Esophagus (tissue), 2 donors: ENCODE data around the gene SLC28A1. TPM values are rescaled to one million over a fixed set of nuclear protein-coding genes. Genes with fewer than 3 reads are reported as not detected.

Source experiments
- H3K27ac ChIP-seq, 2 donors: one replicate each; pipeline ENCODE4 v1.5.1; 2013; ENCODE audit warnings: low read depth in 2 of 2, mild to moderate bottlenecking in 2 of 2, inconsistent platforms in 1 of 2, low read length in 1 of 2, moderate library complexity in 1 of 2
- H3K27me3 ChIP-seq, 2 donors: one replicate each; pipeline ENCODE4 v1.6.1; 2013; ENCODE audit warnings: low read length in 2 of 2, control low read depth in 1 of 2, mild to moderate bottlenecking in 1 of 2; ENCODE audit not compliant: insufficient read depth in 2 of 2, control insufficient read depth in 1 of 2
- H3K36me3 ChIP-seq, 2 donors: one replicate each; pipeline ENCODE4 v1.6.1; 2013; ENCODE audit warnings: low read length in 1 of 2; ENCODE audit not compliant: control insufficient read depth in 2 of 2, insufficient read depth in 2 of 2
- H3K4me1 ChIP-seq, 2 donors: one replicate each; pipeline ENCODE4 v1.6.1; 2013; ENCODE audit warnings: low read length in 1 of 2; ENCODE audit not compliant: control insufficient read depth in 2 of 2, insufficient read depth in 2 of 2
- H3K4me3 ChIP-seq, 2 donors: one replicate each; pipeline ENCODE4 v1.5.1; 2013; ENCODE audit warnings: low read length in 2 of 2, mild to moderate bottlenecking in 2 of 2, low read depth in 1 of 2, moderate library complexity in 1 of 2
- H3K9me3 ChIP-seq, 2 donors: one replicate each; pipeline ENCODE4 v1.6.1; 2013; ENCODE audit warnings: mild to moderate bottlenecking in 2 of 2, low read depth in 1 of 2, low read length in 1 of 2, moderate library complexity in 1 of 2; ENCODE audit not compliant: control insufficient read depth in 2 of 2, insufficient read depth in 1 of 2
- WGBS, 2 donors: extraction: QIAGEN DNeasy Blood & Tissue Kit; methylation state at CpG; one replicate each; pipeline ENCODE4 v1.1.7; 2013; 5-methylcytosine and 5-hydroxymethylcytosine counted together
- polyA plus RNA-seq, 2 donors: library from polyadenylated mRNA; stranded (reverse); fragments of 200-250 nt; gene quantifications; one replicate each; pipeline ENCODE4 v1.2.3, GENCODE V29; 2013
- donor health status: healthy with polysubstance abuse.
- donor health status: Bipolar disorder and iron deficiency.

Gene SLC28A1
- polyA plus RNA-seq, 2 donors = 0.02 to 0.08 TPM

DNA sequence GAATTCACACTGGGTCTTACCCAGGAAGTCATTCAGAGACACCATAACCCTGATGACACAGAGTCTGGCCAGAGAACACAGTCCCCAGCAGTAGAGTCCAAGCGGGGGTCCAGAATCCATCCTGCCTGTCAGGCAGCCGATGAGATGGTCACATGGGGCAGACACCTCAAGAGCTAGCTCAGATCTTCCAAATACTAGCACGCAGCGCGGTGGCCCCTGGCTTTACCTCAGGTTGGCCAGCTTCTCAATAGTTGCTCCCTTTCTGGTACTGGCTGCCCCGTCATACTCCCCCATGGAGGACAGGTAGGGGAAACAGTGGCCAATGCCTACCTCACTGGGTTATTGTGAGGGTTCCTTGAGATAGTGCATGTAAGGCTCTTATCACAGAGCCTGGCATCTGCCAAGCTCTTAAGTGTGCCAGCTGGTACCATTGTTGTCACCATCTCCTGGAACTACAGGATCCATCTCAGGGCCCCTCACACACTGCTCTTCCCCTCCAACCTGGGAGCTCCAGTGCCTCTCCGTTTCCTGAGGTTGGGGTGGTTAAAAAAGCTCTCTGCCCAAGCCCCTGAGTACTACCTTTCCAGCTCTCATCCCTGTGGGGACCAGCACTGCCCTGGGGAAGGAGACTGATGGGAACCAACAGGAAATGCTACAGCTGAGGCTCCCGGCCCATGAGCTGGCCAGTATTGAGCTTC, 3.5 kb upstream of the SLC28A1 start:
- Histone ChIP-seq H3K4me1 (no peaks in the 10 kb centered on the region), H3K9me3 (no peaks in the 10 kb centered on the region), H3K27me3 (no peaks in the 10 kb centered on the region), H3K4me3 (no peak overlapping the region), H3K27ac (no peak overlapping the region), H3K36me3 (no peaks in the 10 kb centered on the region)
- 85 to 86% methylated on average over 8 of the region's 8 CpGs for WGBS, 2 donors

GRCh38 chr15:84881520-84881830, 3.0 kb upstream of the SLC28A1 start:
- no peaks in the 10 kb centered on the region for H3K27me3 ChIP-seq
- no peaks in the 10 kb centered on the region for H3K4me1 ChIP-seq
- no peak overlapping the region for H3K4me3 ChIP-seq
- H3K9me3 ChIP-seq = no peaks in the 10 kb centered on the region
- H3K27ac ChIP-seq = no peak overlapping the region
- no peaks in the 10 kb centered on the region for H3K36me3 ChIP-seq
- WGBS, 2 donors = 81% methylated on average over 7 of the region's 7 CpGs

DNA sequence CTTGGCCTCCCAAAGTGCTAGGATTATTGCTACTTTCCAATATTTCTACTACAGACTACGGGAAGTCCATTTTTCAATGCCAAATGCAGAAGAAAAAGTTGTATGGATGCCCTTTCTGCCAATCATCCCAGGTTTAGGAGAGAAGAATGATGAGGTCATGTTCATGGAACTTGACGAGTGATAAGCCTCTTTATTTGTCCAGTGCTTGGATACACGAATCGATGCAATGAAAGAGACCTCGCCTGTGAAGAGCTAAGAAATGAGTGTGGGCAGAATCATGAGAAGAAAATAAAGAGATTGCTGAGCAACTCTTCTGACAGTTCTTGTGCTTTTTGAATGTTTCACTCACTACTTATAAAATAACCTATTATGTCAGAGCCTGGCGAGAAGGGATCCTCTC, 996 bp upstream of the SLC28A1 start:
- Histone ChIP-seq H3K27me3 (no peaks in the 10 kb centered on the region), H3K27ac (no peak overlapping the region), H3K4me3 (no peak overlapping the region), H3K9me3 (no peaks in the 10 kb centered on the region), H3K4me1 (no peaks in the 10 kb centered on the region), H3K36me3 (no peaks in the 10 kb centered on the region)
- WGBS, 2 donors = 75 to 82% methylated on average over 6 of the region's 6 CpGs

DNA sequence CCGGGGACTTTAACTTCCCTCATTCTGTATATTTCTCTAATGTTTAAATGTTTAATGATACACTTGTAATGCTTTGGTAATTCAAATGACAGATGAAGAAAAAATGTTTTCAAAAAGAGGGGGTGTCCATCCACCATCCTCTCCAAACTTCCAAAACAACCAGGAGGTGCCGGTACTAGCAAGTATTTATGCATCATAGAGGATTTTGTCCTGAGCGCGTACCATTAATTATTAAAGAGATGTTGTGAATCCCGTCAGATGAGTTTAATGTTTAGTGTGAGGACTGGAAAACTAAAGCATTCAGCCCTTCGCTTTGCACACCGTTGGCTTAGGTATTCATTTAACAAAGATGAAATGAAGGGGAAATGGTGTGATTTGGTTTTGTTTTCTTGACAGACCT, 1.3 kb downstream of the SLC28A1 start:
- H3K4me3 ChIP-seq = no peak overlapping the region
- WGBS, 2 donors = 85 to 89% methylated on average over 7 of the region's 7 CpGs

DNA sequence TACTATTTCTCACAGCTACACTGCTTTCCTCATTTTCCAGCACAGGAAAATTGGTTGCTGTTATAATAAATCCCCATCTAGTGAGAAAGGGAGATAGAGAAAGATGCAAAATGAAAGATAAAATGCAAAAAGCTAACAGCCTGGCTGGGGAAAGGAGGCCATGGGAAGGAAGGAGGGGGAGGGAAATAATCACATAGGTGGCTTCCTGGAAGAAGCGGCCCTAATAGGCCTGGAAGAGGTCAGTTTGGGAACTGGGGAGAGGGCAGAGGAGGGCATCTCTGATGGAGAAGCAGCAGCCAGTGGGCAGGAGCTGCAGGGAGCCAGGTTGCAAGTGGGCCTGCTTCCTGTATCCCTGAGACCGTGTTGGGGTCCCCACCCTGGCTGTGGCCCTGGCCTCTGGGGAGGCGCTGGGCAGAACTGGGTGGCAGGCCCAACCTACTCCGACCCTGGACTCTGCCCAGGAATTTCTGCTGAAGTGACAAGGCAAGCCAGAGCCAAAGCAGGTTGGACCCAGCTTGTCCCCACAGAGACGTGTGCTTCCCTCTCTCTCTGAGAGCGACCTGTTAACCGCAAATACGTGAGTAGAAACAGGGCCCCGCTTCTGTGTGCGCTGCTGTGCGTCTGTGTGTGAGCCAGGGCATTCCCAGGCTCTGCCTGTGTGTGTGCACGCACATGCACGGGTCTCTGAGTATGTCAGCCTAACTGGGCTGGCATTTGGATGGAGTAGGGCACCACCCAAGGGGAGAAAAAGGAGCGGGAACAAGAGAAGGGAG, 1.9 kb downstream of the SLC28A1 start:
- WGBS, 2 donors = 76 to 87% methylated on average over 14 of the region's 14 CpGs

More for the DNA sequence above, 1.3 kb downstream of the SLC28A1 start:
- no peaks in the 10 kb centered on the region for H3K27me3 ChIP-seq
- H3K36me3 ChIP-seq = no peaks in the 10 kb centered on the region
- H3K9me3 ChIP-seq = no peaks in the 10 kb centered on the region
- H3K4me1 ChIP-seq = no peaks in the 10 kb centered on the region
- no peak overlapping the region for H3K27ac ChIP-seq

GRCh38 chr15:84886984-84887299, 2.5 kb downstream of the SLC28A1 start:
- Histone ChIP-seq H3K9me3 (no peaks in the 10 kb centered on the region), H3K27me3 (no peaks in the 10 kb centered on the region), H3K4me3 (no peak overlapping the region), H3K27ac (no peak overlapping the region), H3K36me3 (no peaks in the 10 kb centered on the region), H3K4me1 (no peaks in the 10 kb centered on the region)
- WGBS, 2 donors = 66 to 68% methylated on average over 1 of the region's 1 CpG

More for the DNA sequence above, 1.9 kb downstream of the SLC28A1 start:
- Histone ChIP-seq H3K9me3 (no peaks in the 10 kb centered on the region), H3K36me3 (no peaks in the 10 kb centered on the region), H3K27ac (no peak overlapping the region), H3K4me3 (no peak overlapping the region), H3K27me3 (no peaks in the 10 kb centered on the region), H3K4me1 (no peaks in the 10 kb centered on the region)

DNA sequence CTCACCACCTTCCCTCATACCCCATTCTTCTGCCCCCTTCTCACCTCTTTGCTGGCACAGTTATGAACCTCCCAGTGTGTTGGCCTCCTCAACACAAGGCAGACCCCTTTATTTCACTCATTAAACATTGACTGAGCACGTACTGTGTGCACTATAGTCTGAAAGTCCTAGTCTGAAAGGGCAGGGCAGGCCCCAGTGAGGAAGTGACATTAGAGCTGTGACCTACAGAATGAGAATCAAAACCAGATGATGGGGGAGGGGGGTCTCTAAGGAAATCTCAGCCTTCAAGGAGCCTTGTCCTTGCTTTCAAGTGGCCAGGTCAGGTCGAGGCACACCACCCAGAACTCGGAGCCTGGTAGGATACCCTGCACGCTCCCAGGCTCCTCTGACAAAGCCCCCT, 3.5 kb downstream of the SLC28A1 start:
- Histone ChIP-seq H3K9me3 (no peaks in the 10 kb centered on the region), H3K4me3 (no peak overlapping the region), H3K36me3 (no peaks in the 10 kb centered on the region), H3K27me3 (no peaks in the 10 kb centered on the region), H3K4me1 (peaks cover 0 to 1% of the 10 kb centered on the region in 2 donors), H3K27ac (no peak overlapping the region)
- 78 to 80% methylated on average over 4 of the region's 4 CpGs for WGBS, 2 donors

DNA sequence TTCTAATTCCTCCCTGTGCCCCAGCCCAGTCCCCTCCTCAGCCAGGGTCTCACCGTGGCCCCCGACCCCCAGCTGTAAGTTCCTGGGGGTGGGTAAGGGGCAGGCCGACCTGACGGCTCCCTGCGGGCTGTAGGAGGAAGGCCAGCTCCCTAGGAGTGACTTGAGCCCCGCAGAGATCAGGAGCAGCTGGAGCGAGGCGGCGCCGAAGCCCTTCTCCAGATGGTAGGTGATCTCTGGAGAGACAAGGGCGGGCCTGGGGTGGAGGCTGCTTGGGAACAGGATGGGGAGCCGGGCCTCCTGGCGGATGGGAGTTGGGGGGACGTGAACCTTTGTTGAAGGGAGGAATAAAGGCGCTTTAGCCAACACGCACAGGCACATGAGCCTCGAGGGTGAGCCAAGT, 4.2 kb downstream of the SLC28A1 start:
- Histone ChIP-seq H3K9me3 (no peaks in the 10 kb centered on the region), H3K27me3 (no peaks in the 10 kb centered on the region), H3K4me3 (no peak overlapping the region), H3K36me3 (no peaks in the 10 kb centered on the region), H3K27ac (no peak overlapping the region), H3K4me1 (peaks cover 0 to 4% of the 10 kb centered on the region in 2 donors)
- 74 to 82% methylated on average over 17 of the region's 17 CpGs for WGBS, 2 donors

DNA sequence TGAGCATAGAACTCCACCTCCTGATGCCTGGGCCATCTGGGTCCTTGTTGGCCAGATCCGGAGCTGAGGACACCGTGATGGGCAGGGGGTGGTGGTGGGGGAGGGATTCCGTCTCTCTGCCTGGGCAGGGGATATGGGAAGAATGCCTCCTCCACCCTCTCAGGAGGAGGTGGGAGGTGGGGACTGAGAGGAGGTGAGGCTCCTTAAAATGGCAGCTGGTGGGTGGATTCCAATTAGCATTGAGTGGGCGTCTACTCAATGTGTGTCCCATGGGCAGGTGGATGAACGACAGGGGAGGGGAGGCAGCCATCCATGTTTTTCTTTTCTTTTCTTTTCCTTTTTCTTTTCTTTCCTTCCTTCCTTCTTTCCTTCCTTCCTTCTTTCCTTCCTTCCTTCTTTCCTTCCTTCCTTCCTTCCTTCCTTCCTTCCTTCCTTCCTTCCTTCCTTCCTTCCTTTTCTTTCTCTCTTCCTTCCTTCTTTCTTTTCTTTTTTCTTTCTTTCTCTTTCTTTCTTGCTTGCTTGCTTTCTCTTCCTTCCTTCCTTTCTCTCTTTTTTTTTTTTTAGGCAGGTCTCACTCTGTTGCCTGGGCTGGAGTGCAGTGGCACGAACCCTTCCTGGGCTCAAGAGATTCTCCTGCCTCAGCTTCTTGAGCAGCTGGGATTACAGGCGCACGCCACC, 5.0 kb downstream of the SLC28A1 start:
- peaks cover 2 to 4% of the 10 kb centered on the region in 2 donors for H3K4me1 ChIP-seq
- 77 to 84% methylated on average over 8 of the region's 8 CpGs for whole genome bisulfite sequencing, 2 donors
- H3K36me3 ChIP-seq = no peaks in the 10 kb centered on the region
- H3K4me3 ChIP-seq = no peak overlapping the region
- no peaks in the 10 kb centered on the region for H3K9me3 ChIP-seq
- no peaks in the 10 kb centered on the region for H3K27me3 ChIP-seq
- H3K27ac ChIP-seq = no peak overlapping the region
